Osteoblast (primary cell): ENCODE results near the gene SDS. TPM values are rescaled to one million over a fixed set of nuclear protein-coding genes. Genes with fewer than 3 reads are reported as not detected.
A peak's percentile ranks its signal among the peaks of the same experiment; 100 is the strongest.

Source experiments
- DNase-seq: peaks from one replicate; pipeline ENCODE4 v3.0.0; 2011; ENCODE audit warnings: low spot score, mixed read lengths; ENCODE audit not compliant: insufficient read length; ENCODE audit errors: missing footprints
- H2AFZ ChIP-seq: 2 replicates; pipeline ENCODE4 v1.6.0; 2011; ENCODE audit warnings: mild to moderate bottlenecking, low read length
- H3K27ac ChIP-seq: 2 replicates; pipeline ENCODE4 v1.5.1; 2011; ENCODE audit warnings: mild to moderate bottlenecking, low read depth, low read length, moderate library complexity
- H3K27me3 ChIP-seq: 2 replicates; pipeline ENCODE4 v1.6.0; 2012; ENCODE audit warnings: mild to moderate bottlenecking, control low read depth, inconsistent platforms, low read length, moderate library complexity; ENCODE audit not compliant: insufficient read depth
- H3K36me3 ChIP-seq: 2 replicates; pipeline ENCODE4 v1.5.1; 2011; ENCODE audit warnings: mild to moderate bottlenecking, low read length, control low read depth, moderate library complexity; ENCODE audit not compliant: insufficient read depth
- H3K4me1 ChIP-seq: 2 replicates; pipeline ENCODE4 v1.5.1; 2011; ENCODE audit warnings: mild to moderate bottlenecking, low read length, control low read depth, moderate library complexity; ENCODE audit not compliant: insufficient read depth
- H3K4me2 ChIP-seq: 2 replicates; pipeline ENCODE4 v1.6.0; 2011; ENCODE audit warnings: mild to moderate bottlenecking, low read length; ENCODE audit not compliant: insufficient read depth
- H3K4me3 ChIP-seq: fragments of 200-600 bp; sonication (generic); 3 replicates; pipeline ENCODE4 v1.5.1; 2012; ENCODE audit warnings: mild to moderate bottlenecking, low read length, inconsistent platforms; ENCODE audit not compliant: insufficient read depth
- H3K79me2 ChIP-seq: 2 replicates; pipeline ENCODE4 v1.6.0; 2012; ENCODE audit warnings: mild to moderate bottlenecking, low read length, control low read depth, inconsistent platforms; ENCODE audit not compliant: insufficient read depth
- H3K9me3 ChIP-seq: 2 replicates; pipeline ENCODE4 v1.5.1; 2011; ENCODE audit warnings: low read depth, low read length, control low read depth
- H4K20me1 ChIP-seq: 2 replicates; pipeline ENCODE4 v1.6.0; 2012; ENCODE audit warnings: mild to moderate bottlenecking, low read length, control low read depth; ENCODE audit not compliant: insufficient read depth
- CTCF ChIP-seq: IDR thresholded peaks from 2 replicates; pipeline ENCODE4 v1.5.1; 2011; ENCODE audit warnings: mild to moderate bottlenecking, low read depth, low read length, moderate library complexity; ENCODE audit errors: extremely low read depth
- total RNA-seq: library from RNA; depleted of rRNA; stranded (reverse); fragments of >200 nt; gene quantifications from 2 replicates; pipeline ENCODE4 v1.2.3, GENCODE V29; 2012

The SDS gene
- total RNA-seq, 1 donor = under 0.01 TPM

DNA sequence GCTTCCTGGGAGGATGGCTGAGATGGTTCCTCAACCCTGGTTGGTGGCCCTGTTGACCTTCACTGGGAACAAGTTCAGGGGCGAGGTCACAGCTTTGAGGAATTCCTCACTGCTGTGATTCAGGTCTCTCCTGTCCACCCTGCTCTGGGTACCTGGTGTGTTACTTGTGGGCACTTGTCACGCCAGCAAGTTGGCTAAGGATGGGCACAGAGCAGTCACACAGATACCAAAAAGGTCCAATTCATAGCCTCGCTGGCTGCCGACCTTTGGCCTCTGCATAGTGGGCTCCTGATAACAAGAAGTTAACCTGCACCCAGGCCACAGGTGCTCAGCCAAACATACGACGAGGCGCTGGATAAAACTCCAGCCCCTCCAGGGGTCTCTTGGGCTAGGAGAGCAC is 11.2 kb downstream of the SDS start:
- no peaks in the 10 kb centered on the region for H3K4me1 ChIP-seq
- H3K9me3 ChIP-seq = no peaks in the 10 kb centered on the region
- DNase-seq = peak; percentile 50
- H3K79me2 ChIP-seq = no peaks in the 10 kb centered on the region
- H3K27ac ChIP-seq = no peak overlapping the region
- no peak overlapping the region for H3K4me3 ChIP-seq
- no peaks in the 10 kb centered on the region for H3K27me3 ChIP-seq
- no peak overlapping the region for H3K4me2 ChIP-seq
- H4K20me1 ChIP-seq = no peaks in the 10 kb centered on the region
- peaks cover 3% of the 10 kb centered on the region for H3K36me3 ChIP-seq
- H2AFZ ChIP-seq = no peak overlapping the region
- no peak for TF ChIP-seq CTCF

GRCh38 chr12:113391650-113392337 is 11.9 kb downstream of the SDS start:
- Histone ChIP-seq H4K20me1 (no peaks in the 10 kb centered on the region), H3K27ac (no peak overlapping the region), H3K27me3 (no peaks in the 10 kb centered on the region), H3K4me3 (no peak overlapping the region), H3K9me3 (no peaks in the 10 kb centered on the region), H3K4me1 (no peaks in the 10 kb centered on the region), H2AFZ (no peak overlapping the region), H3K79me2 (no peaks in the 10 kb centered on the region), H3K36me3 (peaks cover 8% of the 10 kb centered on the region), H3K4me2 (no peak overlapping the region)
- no peak for TF ChIP-seq CTCF
- DNase-seq = no peak

GRCh38 chr12:113391145-113391544 is 12.5 kb downstream of the SDS start:
- H2AFZ ChIP-seq = no peak overlapping the region
- no peaks in the 10 kb centered on the region for H4K20me1 ChIP-seq
- peak; percentile 79 for DNase-seq
- no peak overlapping the region for H3K27ac ChIP-seq
- H3K4me3 ChIP-seq = no peak overlapping the region
- H3K36me3 ChIP-seq = peaks cover 8% of the 10 kb centered on the region
- H3K4me1 ChIP-seq = no peaks in the 10 kb centered on the region
- H3K79me2 ChIP-seq = no peaks in the 10 kb centered on the region
- no peaks in the 10 kb centered on the region for H3K9me3 ChIP-seq
- H3K4me2 ChIP-seq = no peak overlapping the region
- H3K27me3 ChIP-seq = no peaks in the 10 kb centered on the region
- no peak for TF ChIP-seq CTCF

- Histone ChIP-seq H3K4me1 (no peaks in the 10 kb centered on the region), H3K36me3 (peaks cover 11% of the 10 kb centered on the region), H2AFZ (no peak overlapping the region), H3K27me3 (no peaks in the 10 kb centered on the region), H3K4me3 (no peak overlapping the region), H3K27ac (no peak overlapping the region), H3K9me3 (no peaks in the 10 kb centered on the region), H3K4me2 (no peak overlapping the region), H3K79me2 (no peaks in the 10 kb centered on the region), H4K20me1 (no peaks in the 10 kb centered on the region)
- DNase-seq = peak; percentile 62
- no peak for TF ChIP-seq CTCF
Observed at GRCh38 chr12:113390064-113391043, 13.3 kb downstream of the SDS start.
